ENCODE data around the gene NLRP9. TPM values are rescaled to one million over a fixed set of nuclear protein-coding genes. Genes with fewer than 3 reads are reported as not detected.

NLRP9 gene
- total RNA-seq, 4 donors from 2014 or later, result not detected

DNA sequence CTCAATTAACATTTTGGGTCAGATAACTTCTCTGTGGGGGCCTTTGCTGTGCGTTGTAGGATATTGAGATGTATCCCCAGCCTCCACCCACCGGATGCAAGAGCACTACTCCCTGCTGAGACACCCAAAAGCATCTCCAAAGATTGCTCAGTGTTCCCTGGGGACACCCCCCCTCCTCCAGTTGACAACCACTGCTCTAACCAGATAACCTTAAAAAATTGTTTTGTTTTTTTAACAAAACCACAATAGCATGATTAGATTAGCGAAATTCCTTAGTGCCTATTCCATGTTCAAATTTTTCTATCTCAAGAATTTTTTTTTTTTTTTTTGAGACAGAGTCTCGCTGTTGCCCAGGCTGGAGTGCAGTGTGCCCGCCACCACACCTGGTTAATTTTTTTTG is 65.8 kb downstream of the NLRP9 start:
- H3K4me3 ChIP-seq, result no peak overlapping the region
- peaks cover 0 to 49% (median 20%) of the 10 kb centered on the region in 3 donors for H3K4me1 ChIP-seq
- ATAC-seq, result no peak
- no peak overlapping the region for H3K27ac ChIP-seq
- WGBS, 2 donors (ENCODE audit: low coverage in 1 of 2), result 60 to 78% methylated on average over 3 to 4 of the region's 5 CpGs
- no peak for TF ChIP-seq POLR2AphosphoS5 (IDR thresholded peaks at IDR 0.05)
- peaks cover 0 to 65% of the 10 kb centered on the region in 2 donors for H3K36me3 ChIP-seq
- H3K9me3 ChIP-seq, result no peaks in the 10 kb centered on the region
- H3K27me3 ChIP-seq, result no peaks in the 10 kb centered on the region

GRCh38 chr19:55671054-55671378 is 67.2 kb downstream of the NLRP9 start:
- ATAC-seq, result no peak
- Histone ChIP-seq H3K9me3 (no peaks in the 10 kb centered on the region), H3K36me3 (peaks cover 0 to 77% of the 10 kb centered on the region in 2 donors), H3K27ac (no peak overlapping the region), H3K4me3 (no peak overlapping the region), H3K27me3 (no peaks in the 10 kb centered on the region), H3K4me1 (peaks cover 0 to 46% (median 8%) of the 10 kb centered on the region in 3 donors)
- TF ChIP-seq CTCF (IDR thresholded peaks at IDR 0.05) (no peak), POLR2A (IDR thresholded peaks at IDR 0.05) (no peak), POLR2AphosphoS5 (IDR thresholded peaks at IDR 0.05) (no peak), EP300 (IDR thresholded peaks at IDR 0.05) (no peak)
- 50 to 100% methylated on average over 1 of the region's 2 CpGs for WGBS, 2 donors (ENCODE audit: low coverage in 1 of 2)

- peaks cover 0 to 83% of the 10 kb centered on the region in 2 donors for H3K36me3 ChIP-seq
- 67 to 72% methylated on average over 11 to 13 of the region's 23 CpGs for WGBS, 2 donors (ENCODE audit: low coverage in 1 of 2)
- no peaks in the 10 kb centered on the region for H3K9me3 ChIP-seq
- TF ChIP-seq POLR2A (IDR thresholded peaks at IDR 0.05) (no peak), POLR2AphosphoS5 (IDR thresholded peaks at IDR 0.05) (no peak), EP300 (IDR thresholded peaks at IDR 0.05) (no peak), CTCF (IDR thresholded peaks at IDR 0.05) (no peak)
- H3K4me3 ChIP-seq, result no peak overlapping the region
- H3K27ac ChIP-seq, result no peak overlapping the region
- peaks cover 0 to 41% (median 5%) of the 10 kb centered on the region in 3 donors for H3K4me1 ChIP-seq
- ATAC-seq, result no peak
- no peaks in the 10 kb centered on the region for H3K27me3 ChIP-seq
These were observed 67.7 kb downstream of the NLRP9 start for GRCh38 chr19:55670280-55671053.

DNA sequence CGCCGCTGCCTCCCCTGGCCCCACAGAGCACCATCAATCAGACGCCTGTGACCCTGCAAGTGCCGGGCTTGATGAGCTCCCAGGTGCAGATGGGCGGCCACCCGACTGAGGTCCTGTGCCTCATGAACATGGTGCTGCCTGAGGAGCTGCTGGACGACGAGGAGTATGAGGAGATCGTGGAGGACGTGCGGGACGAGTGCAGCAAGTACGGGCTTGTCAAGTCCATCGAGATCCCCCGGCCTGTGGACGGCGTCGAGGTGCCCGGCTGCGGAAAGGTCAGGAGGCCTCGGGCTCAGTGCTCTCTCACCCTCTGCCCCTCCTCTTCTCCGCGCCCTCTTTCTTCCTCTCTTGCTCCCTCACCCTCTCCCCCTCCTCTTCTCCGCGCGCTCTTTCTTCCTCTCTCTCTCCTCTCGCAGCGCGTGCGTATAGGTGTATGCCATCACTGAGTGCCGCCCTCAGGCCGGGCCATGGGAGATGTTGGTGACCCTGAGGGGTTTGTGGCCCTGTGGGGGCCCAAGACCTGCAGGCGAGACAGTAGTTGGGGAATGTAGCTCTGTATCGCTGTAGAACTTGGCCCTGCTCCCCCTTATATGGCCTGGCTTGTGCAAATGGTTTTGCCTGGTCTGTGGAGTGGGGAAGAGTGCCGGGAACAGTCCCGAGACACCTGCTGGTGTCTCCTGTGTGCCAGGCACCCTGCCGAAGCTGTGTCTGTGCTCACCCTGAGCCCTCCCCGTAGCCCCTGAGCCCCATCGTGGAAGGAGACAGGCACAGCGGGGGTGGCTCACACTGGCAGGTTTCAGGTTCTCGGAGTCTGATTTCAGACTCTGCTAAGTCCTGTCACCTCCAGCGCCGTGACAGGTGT is 68.6 kb downstream of the NLRP9 start:
- Histone ChIP-seq H3K4me1 (peaks cover 0 to 39% (median 5%) of the 10 kb centered on the region in 3 donors), H3K36me3 (peaks cover 0 to 91% of the 10 kb centered on the region in 2 donors)

More for the DNA sequence above, 68.6 kb downstream of the NLRP9 start:
- no peak overlapping the region for H3K27ac ChIP-seq
- H3K9me3 ChIP-seq, result no peaks in the 10 kb centered on the region
- no peak overlapping the region for H3K4me3 ChIP-seq
- no peak for TF ChIP-seq EP300 (IDR thresholded peaks at IDR 0.05)
- TF ChIP-seq POLR2AphosphoS5 (IDR thresholded peaks at IDR 0.05), result no peak
- no peak for TF ChIP-seq POLR2A (IDR thresholded peaks at IDR 0.05)
- TF ChIP-seq CTCF (IDR thresholded peaks at IDR 0.05), result no peak
- H3K27me3 ChIP-seq, result no peaks in the 10 kb centered on the region
- no peak for ATAC-seq
- WGBS, 2 donors (ENCODE audit: low coverage in 1 of 2), result 60% methylated on average over 1 of the region's 43 CpGs; no CpG with 5 or more reads in 1 of the 2 donors

All from gastroesophageal sphincter (tissue), 4 donors.